ENCODE measurements around the gene HSPA14.

Gene HSPA14

GRCh38 chr10:14823966-14824365, 14.1 kb upstream of the HSPA14 start:
- TF ChIP-seq CTCF (conservative IDR thresholded peaks at IDR 0.05) = no peak
- no peak overlapping the region for H3K27ac ChIP-seq

DNA sequence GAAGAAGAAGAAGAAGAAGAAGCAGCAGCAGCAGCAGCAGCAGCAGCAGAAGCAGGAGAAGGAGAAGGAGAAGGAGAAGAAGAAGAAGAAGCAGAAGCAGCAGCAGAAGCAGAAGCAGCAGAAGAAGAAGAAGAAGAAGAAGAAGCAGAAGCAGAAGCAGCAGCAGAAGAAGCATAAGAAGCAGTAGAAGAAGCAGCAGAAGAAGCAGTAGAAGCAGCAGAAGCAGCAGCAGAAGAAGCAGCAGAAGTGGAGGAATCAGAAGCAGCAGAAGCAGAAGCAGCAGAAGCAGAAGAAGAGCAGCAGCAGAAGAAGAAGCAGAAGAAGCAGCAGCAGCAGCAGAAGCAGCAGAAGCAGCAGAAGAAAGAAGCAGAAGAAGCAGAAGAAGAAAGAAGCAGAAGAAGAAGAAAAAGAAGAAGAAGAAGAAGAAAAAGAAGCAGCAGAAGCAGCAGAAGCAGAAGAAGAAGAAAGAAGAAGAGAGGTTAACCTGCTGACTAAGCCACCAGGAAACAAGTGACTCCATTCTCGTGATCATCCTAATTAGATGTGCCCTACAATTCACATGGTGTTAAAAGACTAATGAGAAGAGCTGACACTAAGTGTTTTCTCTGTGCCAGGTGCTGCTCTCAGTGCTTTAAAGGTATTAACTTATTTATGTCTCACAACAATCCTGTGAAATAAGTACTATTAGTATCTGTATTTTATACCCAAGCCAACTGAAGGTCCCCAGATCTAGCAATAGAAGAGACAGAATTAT, 11.9 kb upstream of the HSPA14 start:
- no peak for TF ChIP-seq CTCF (conservative IDR thresholded peaks at IDR 0.05)
- H3K27ac ChIP-seq = no peak overlapping the region

DNA sequence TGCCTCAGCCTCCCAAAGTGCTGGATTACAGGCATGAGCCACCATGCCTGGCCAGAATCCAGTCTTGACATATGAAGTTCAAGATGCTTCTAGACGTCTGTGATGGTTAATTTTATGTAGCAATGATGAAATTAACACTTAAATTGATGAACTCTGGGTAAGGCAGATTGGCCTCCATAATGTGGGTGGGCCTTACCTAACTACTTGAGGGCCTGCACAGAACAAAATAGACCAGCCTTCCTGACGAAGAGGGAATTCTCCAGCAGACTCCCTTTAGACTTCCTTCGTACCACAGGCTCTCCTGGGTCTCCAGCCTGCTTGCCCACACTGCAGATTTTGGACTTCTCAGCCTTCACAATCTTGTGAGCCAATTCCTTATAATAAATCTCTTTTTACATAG, 5.0 kb upstream of the HSPA14 start:
- H3K27ac ChIP-seq = no peak overlapping the region
- TF ChIP-seq CTCF (conservative IDR thresholded peaks at IDR 0.05) = no peak

GRCh38 chr10:14836208-14836607, 1.9 kb upstream of the HSPA14 start:
- no peak overlapping the region; the same call in 1 of the 2 replicates for H3K27ac ChIP-seq
- no peak for TF ChIP-seq CTCF (conservative IDR thresholded peaks at IDR 0.05)

DNA sequence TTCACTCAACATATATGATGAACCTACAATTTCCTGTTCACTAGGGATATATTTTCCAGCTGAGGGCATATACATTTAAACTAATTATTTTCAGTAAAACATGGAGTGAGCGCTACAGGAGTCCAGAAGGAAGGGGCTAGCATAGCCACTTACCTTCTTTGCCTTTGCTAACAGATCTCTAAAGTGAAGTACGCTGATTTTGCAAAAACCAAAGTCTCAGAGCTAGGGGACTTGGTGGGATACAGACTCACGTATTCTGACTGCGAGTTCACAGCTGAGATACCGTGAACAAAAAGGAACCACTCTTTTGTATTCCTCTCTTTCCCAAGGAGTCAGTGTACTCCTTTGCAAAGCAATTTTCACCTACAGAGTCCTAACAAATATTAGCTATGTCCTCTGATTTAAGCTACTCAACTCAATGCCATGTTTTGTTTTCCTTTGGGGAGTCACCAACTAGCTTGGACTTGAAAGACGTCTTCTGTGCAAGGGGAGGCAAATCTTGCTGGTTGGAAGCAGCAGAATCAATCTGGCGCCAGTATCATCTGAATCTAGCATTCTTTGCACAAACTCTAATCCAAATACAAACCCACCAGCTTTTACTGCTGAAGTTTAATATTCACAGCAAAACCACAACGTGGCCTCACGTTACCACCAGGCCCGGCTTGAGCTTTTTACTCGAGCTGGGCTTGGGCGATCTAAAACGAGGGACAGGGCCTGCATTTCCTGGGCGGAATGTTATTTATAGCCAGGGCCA, 926 bp upstream of the HSPA14 start:
- H3K27ac ChIP-seq = peak overlapping the region; percentile 93
- no peak for TF ChIP-seq CTCF (conservative IDR thresholded peaks at IDR 0.05)

DNA sequence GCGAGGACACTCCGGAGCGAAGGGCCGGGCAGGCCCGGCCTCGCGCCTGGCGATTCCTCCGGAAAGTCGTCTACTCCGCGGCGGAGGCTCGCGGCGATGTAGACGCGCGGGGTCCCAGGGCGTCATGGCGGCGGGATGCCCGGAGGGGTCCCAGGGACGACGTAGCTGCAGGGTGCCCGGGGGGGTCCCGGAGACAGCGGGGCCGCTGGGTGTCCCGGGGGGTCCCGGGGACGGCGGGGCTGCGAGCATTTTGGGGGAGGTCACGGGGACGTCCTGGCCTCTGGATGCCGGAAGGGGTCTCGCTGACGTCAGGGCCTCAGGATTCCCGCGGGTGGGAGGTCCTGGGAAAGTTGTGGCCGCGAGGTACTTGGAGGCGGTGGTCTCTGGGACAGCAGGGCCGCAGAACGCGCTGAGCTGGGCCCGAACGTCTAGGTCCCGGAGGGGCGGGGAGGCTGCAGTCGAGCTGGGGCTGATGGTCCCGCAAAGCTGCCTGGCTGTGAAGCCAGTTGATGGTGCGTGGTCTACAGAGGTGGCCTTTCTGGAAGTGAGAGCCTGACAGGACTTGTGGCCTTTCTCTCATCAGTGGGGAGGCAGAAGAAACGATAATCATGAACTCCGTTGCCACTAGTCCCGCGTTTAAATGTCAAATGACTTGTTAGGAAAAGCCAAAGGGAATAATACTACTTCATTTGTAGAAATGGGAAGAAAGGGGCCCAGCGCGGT, 637 bp downstream of the HSPA14 start:
- no peak for TF ChIP-seq CTCF (conservative IDR thresholded peaks at IDR 0.05)
- peak overlapping the region; percentile 93 for H3K27ac ChIP-seq

GRCh38 chr10:14839305-14839695, 1.2 kb downstream of the HSPA14 start:
- peak overlapping the region; percentile 93 for H3K27ac ChIP-seq
- TF ChIP-seq CTCF (conservative IDR thresholded peaks at IDR 0.05) = no peak
